Measurements from ENCODE around the gene NPAS3. TPM values are rescaled to one million over a fixed set of nuclear protein-coding genes. Genes with fewer than 3 reads are reported as not detected.

Gene NPAS3
- total and polyA plus RNA-seq, 2 of the 13 experiments (the other 11 are each of a cell fraction or from before 2014, with no cell fraction given): not detected

DNA sequence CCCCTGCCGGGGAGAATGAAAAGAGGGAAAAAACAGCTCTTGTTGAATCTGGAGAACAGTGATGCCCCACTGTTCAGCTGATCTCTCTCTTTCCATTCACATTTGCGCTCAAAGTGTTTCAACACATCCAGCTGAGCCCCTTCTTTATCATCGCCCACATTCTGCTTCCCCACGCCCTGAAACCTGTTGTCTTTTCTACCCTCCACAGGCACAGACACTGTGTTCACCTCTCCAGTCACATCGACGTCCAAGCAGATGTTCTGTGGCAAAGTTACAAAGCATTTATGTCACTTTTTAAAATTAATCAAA lies 673.5 kb downstream of the NPAS3 start (continued):
- TF ChIP-seq ZNF879 (CRISPR knock-in tag; IDR thresholded peaks at IDR 0.05) (no peak), NFKB2 (CRISPR knock-in tag; IDR thresholded peaks at IDR 0.05; ENCODE audit: borderline replicate concordance) (no peak), ZNF282 (IDR thresholded peaks at IDR 0.05; ENCODE audit: partially characterized antibody) (no peak), ZNF205 (CRISPR knock-in tag; IDR thresholded peaks at IDR 0.05) (no peak)
- TF ChIP-seq, protein P1, sequence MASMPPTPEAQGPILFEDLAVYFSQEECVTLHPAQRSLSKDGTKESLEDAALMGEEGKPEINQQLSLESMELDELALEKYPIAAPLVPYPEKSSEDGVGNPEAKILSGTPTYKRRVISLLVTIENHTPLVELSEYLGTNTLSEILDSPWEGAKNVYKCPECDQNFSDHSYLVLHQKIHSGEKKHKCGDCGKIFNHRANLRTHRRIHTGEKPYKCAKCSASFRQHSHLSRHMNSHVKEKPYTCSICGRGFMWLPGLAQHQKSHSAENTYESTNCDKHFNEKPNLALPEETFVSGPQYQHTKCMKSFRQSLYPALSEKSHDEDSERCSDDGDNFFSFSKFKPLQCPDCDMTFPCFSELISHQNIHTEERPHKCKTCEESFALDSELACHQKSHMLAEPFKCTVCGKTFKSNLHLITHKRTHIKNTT (CRISPR knock-in tag; IDR thresholded peaks at IDR 0.05): no peak
- TF ChIP-seq, protein P2, sequence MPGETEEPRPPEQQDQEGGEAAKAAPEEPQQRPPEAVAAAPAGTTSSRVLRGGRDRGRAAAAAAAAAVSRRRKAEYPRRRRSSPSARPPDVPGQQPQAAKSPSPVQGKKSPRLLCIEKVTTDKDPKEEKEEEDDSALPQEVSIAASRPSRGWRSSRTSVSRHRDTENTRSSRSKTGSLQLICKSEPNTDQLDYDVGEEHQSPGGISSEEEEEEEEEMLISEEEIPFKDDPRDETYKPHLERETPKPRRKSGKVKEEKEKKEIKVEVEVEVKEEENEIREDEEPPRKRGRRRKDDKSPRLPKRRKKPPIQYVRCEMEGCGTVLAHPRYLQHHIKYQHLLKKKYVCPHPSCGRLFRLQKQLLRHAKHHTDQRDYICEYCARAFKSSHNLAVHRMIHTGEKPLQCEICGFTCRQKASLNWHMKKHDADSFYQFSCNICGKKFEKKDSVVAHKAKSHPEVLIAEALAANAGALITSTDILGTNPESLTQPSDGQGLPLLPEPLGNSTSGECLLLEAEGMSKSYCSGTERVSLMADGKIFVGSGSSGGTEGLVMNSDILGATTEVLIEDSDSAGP (CRISPR knock-in tag; IDR thresholded peaks at IDR 0.05; ENCODE audit: borderline replicate concordance): no peak
- TF ChIP-seq, protein P3, sequence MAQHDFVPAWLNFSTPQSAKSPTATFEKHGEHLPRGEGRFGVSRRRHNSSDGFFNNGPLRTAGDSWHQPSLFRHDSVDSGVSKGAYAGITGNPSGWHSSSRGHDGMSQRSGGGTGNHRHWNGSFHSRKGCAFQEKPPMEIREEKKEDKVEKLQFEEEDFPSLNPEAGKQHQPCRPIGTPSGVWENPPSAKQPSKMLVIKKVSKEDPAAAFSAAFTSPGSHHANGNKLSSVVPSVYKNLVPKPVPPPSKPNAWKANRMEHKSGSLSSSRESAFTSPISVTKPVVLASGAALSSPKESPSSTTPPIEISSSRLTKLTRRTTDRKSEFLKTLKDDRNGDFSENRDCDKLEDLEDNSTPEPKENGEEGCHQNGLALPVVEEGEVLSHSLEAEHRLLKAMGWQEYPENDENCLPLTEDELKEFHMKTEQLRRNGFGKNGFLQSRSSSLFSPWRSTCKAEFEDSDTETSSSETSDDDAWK (CRISPR knock-in tag; IDR thresholded peaks at IDR 0.05): no peak

DNA sequence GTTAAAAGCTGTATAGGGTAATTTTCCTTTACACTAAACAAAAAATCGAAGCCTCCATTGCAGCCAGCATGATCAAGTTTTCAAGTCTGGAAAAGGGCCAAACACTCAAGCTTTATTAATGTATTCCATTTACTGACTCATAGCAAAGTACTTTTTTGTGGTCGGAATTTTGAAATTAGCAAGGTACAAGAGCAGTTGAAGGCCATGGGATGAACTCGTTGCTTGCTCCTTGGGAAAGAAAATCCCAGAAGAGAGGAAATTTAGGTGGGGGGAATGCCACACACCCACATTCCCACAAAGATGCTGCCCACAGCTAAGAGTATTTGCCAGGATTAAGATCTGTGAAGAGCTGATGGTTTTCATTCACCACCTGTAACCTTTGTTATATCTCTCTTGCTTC lies 678.5 kb downstream of the NPAS3 start:
- Histone ChIP-seq H3K9me3 (ENCODE audit: low read length) (no peaks in the 10 kb centered on the region), H3K4me2 (ENCODE audit: low read depth, low read length) (no peak overlapping the region), H3K27ac (ENCODE audit: extremely low read length, insufficient read depth, low read length) (no peak overlapping the region), H3K79me2 (ENCODE audit: insufficient read depth, low read length) (no peaks in the 10 kb centered on the region), H3K4me1 (ENCODE audit: insufficient read depth, low read length) (no peaks in the 10 kb centered on the region), H3K4me3 (replicated peaks in 1 of 3; ENCODE audit: insufficient read depth in 1 of 3, low read depth in 2 of 3, low read length in 3 of 3) (no peak overlapping the region), H4K20me1 (ENCODE audit: insufficient read depth, low read length) (no peaks in the 10 kb centered on the region), H3K36me3 (replicated peaks in 1 of 2; ENCODE audit: control insufficient read depth in 1 of 2, insufficient read depth in 2 of 2, low read length in 2 of 2) (no peaks in the 10 kb centered on the region), H3K27me3 (ENCODE audit: control insufficient read depth in 1 of 2, insufficient read depth in 2 of 2, low read length in 2 of 2) (peaks cover 0 to 16% of the 10 kb centered on the region in 2 experiments; a peak in 1 of 5 replicates), H3K9ac (ENCODE audit: insufficient read depth, low read depth, low read length) (no peak overlapping the region), H2AFZ (ENCODE audit: low read length) (no peak overlapping the region)
- BruUV-seq (replicated peaks): no TSS peak
- FAIRE-seq (no peak), DNase-seq (ENCODE audit: low spot score) (no peak), ATAC-seq (no peak)
- 3% methylated on average over 3 of the region's 3 CpGs for WGBS (ENCODE audit: low lambda C conversion rate)
- intact Hi-C loops (cut with micrococcal nuclease; ENCODE audit: unreplicated experiment) (no loop called here), in situ Hi-C loops (cut with HindIII; ENCODE audit: extremely low pct_ligation_motif_present, low pct_unique_long_range_greater_than_20kb) (no loop called here)
- ChIA-PET POLR2A (no interaction called here), CTCF (ENCODE audit: low intra/inter-chr PET ratio, low total read pairs) (no interaction called here)
- TF ChIP-seq, protein P4, sequence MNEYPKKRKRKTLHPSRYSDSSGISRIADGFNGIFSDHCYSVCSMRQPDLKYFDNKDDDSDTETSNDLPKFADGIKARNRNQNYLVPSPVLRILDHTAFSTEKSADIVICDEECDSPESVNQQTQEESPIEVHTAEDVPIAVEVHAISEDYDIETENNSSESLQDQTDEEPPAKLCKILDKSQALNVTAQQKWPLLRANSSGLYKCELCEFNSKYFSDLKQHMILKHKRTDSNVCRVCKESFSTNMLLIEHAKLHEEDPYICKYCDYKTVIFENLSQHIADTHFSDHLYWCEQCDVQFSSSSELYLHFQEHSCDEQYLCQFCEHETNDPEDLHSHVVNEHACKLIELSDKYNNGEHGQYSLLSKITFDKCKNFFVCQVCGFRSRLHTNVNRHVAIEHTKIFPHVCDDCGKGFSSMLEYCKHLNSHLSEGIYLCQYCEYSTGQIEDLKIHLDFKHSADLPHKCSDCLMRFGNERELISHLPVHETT (CRISPR knock-in tag; conservative IDR thresholded peaks at IDR 0.05): no peak
- TF ChIP-seq DNMT3B (CRISPR knock-in tag; conservative IDR thresholded peaks at IDR 0.05) (no peak), ZFAT (CRISPR knock-in tag; conservative IDR thresholded peaks at IDR 0.05) (no peak), TCF7 (IDR thresholded peaks at IDR 0.05; ENCODE audit: low read depth) (no peak), ZNF607 (CRISPR knock-in tag; IDR thresholded peaks at IDR 0.05; ENCODE audit: borderline replicate concordance) (no peak), TBP (CRISPR knock-in tag; IDR thresholded peaks at IDR 0.05) (no peak), MLLT10 (CRISPR knock-in tag; IDR thresholded peaks at IDR 0.05) (no peak)
- TF ChIP-seq, protein P5, sequence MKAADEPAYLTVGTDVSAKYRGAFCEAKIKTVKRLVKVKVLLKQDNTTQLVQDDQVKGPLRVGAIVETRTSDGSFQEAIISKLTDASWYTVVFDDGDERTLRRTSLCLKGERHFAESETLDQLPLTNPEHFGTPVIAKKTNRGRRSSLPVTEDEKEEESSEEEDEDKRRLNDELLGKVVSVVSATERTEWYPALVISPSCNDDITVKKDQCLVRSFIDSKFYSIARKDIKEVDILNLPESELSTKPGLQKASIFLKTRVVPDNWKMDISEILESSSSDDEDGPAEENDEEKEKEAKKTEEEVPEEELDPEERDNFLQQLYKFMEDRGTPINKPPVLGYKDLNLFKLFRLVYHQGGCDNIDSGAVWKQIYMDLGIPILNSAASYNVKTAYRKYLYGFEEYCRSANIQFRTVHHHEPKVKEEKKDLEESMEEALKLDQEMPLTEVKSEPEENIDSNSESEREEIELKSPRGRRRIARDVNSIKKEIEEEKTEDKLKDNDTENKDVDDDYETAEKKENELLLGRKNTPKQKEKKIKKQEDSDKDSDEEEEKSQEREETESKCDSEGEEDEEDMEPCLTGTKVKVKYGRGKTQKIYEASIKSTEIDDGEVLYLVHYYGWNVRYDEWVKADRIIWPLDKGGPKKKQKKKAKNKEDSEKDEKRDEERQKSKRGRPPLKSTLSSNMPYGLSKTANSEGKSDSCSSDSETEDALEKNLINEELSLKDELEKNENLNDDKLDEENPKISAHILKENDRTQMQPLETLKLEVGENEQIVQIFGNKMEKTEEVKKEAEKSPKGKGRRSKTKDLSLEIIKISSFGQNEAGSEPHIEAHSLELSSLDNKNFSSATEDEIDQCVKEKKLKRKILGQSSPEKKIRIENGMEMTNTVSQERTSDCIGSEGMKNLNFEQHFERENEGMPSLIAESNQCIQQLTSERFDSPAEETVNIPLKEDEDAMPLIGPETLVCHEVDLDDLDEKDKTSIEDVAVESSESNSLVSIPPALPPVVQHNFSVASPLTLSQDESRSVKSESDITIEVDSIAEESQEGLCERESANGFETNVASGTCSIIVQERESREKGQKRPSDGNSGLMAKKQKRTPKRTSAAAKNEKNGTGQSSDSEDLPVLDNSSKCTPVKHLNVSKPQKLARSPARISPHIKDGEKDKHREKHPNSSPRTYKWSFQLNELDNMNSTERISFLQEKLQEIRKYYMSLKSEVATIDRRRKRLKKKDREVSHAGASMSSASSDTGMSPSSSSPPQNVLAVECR (CRISPR knock-in tag; IDR thresholded peaks at IDR 0.05; ENCODE audit: borderline replicate concordance): no peak

All from HepG2 (cell line).